WERI-Rb-1 (cell line): ENCODE data around the gene EVC2.

Experiments used
- DNase-seq: peaks from one replicate; pipeline ENCODE4 v3.0.0-alpha.2; 2020
- H3K27ac ChIP-seq: fragments of 250-450 bp; sonication (Bioruptor Pico); 2 replicates; pipeline ENCODE4 v1.5.1; 2020; ENCODE audit warnings: mild to moderate bottlenecking, moderate library complexity
- H3K27me3 ChIP-seq: fragments of 250-450 bp; sonication (Bioruptor Pico); 2 replicates; pipeline ENCODE4 v1.5.1; 2021; ENCODE audit warnings: mild to moderate bottlenecking, low read depth, moderate library complexity; ENCODE audit not compliant: insufficient read depth, severe bottlenecking
- H3K36me3 ChIP-seq: fragments of 250-450 bp; sonication (Bioruptor Pico); 2 replicates; pipeline ENCODE4 v1.5.1; 2020; ENCODE audit warnings: mild to moderate bottlenecking, moderate library complexity
- H3K4me3 ChIP-seq: 2 replicates; pipeline ENCODE4 v1.5.1; 2011; ENCODE audit warnings: low read depth, mild to moderate bottlenecking, control low read depth, low read length
- H3K9me3 ChIP-seq: fragments of 250-450 bp; sonication (Bioruptor Pico); 2 replicates; pipeline ENCODE4 v1.5.1; 2021; ENCODE audit warnings: mild to moderate bottlenecking, moderate library complexity; ENCODE audit not compliant: severe bottlenecking
- TF ChIP-seq, protein P1 (sequence below): IDR thresholded peaks from 2 replicates; pipeline ENCODE4 v1.5.1; 2011; ENCODE audit warnings: low read depth, mild to moderate bottlenecking, control low read depth, inconsistent platforms, low read length

Gene EVC2

DNA sequence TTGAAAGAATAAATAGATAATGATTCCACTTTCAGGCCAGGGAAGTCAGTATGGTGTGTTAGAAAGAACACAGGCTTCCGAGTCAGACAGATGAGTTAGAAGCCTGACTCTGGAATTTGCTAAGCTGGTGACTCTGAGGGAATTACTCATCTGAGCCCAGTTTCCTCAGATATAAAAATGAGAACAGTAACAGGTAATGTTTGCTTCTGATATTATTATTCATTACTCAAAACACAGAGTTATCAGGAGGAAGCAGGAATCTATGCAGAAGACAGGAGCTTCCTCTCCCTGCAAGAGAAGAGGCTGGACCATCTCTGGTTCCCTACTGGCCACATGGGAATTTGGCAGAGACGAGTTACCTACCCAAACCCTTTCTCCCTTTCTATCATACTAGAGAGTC is 163.1 kb downstream of the EVC2 start:
- no peak for DNase-seq

DNA sequence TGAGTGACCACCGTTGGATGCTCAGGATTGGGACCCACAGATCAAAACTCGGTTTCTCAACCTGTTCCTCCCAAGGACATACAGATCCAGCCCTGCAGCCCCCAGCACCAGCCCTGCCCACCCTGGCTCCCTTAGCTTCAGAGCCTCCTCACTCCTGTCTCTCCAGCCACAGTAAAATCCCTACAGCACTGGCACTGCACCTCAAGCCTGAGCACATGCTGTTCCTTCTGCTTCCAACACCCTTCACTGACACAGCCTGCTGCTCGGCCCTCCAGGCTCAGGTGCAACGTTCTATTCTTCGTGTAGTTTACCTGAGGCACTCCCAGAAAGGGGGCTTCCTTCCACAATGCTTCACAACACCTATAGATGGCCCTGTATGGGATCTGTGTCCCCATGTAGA is 163.6 kb downstream of the EVC2 start:
- no peak overlapping the region for H3K27ac ChIP-seq
- no peaks in the 10 kb centered on the region for H3K36me3 ChIP-seq
- TF ChIP-seq, protein P1, sequence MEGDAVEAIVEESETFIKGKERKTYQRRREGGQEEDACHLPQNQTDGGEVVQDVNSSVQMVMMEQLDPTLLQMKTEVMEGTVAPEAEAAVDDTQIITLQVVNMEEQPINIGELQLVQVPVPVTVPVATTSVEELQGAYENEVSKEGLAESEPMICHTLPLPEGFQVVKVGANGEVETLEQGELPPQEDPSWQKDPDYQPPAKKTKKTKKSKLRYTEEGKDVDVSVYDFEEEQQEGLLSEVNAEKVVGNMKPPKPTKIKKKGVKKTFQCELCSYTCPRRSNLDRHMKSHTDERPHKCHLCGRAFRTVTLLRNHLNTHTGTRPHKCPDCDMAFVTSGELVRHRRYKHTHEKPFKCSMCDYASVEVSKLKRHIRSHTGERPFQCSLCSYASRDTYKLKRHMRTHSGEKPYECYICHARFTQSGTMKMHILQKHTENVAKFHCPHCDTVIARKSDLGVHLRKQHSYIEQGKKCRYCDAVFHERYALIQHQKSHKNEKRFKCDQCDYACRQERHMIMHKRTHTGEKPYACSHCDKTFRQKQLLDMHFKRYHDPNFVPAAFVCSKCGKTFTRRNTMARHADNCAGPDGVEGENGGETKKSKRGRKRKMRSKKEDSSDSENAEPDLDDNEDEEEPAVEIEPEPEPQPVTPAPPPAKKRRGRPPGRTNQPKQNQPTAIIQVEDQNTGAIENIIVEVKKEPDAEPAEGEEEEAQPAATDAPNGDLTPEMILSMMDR, result no peak
- no peak overlapping the region for H3K4me3 ChIP-seq
- no peaks in the 10 kb centered on the region for H3K9me3 ChIP-seq
- DNase-seq, result no peak
- H3K27me3 ChIP-seq, result no peaks in the 10 kb centered on the region

More for the DNA sequence above, 163.1 kb downstream of the EVC2 start:
- Histone ChIP-seq H3K27me3 (no peaks in the 10 kb centered on the region), H3K4me3 (no peak overlapping the region), H3K9me3 (no peaks in the 10 kb centered on the region), H3K36me3 (no peaks in the 10 kb centered on the region), H3K27ac (no peak overlapping the region)
- TF ChIP-seq, protein P1, result no peak

DNA sequence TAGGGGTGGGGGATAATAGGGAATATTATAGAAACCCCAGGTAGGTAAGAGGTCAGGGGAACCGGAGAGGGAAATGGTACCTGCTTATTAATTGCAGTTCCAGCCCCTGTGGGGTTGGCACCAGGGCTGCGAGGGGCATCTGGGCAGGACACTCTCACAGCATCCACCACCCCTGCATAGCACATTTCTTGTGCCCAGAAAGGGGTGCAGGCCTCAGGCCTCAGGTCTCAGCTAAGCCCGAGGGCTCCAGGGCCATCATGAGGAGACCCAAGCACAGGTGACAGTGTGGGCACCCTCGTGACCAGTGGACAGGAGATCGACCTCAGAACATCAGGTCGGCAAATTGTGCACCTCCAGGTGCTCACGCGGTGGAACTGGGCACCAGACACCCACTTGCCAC is 164.7 kb downstream of the EVC2 start:
- TF ChIP-seq, protein P1, result no peak
- no peak for DNase-seq
- no peaks in the 10 kb centered on the region for H3K36me3 ChIP-seq

DNA sequence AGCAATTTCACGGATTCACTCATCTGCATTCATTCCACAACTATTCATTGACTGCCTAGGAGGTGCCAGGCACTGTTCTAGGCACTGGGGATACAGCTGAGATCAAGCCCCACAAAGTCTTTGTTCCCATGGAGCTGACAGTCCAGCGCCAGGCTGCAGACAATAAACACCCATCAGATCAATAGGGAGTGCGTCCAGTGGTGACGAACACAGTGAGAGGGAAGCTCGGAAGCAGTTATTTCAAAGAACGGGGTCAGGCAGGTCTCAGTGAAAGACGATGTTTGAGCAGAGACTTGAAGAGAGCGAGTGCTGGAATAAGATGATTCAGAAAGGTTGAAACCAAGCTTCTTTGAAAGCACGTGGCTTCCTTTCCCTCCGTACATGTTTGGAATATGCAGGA is 167.2 kb downstream of the EVC2 start:
- TF ChIP-seq, protein P1, result no peak
- Histone ChIP-seq H3K27ac (no peak overlapping the region), H3K4me3 (no peak overlapping the region), H3K9me3 (no peaks in the 10 kb centered on the region), H3K36me3 (no peaks in the 10 kb centered on the region), H3K27me3 (no peaks in the 10 kb centered on the region)
- no peak for DNase-seq

More for the DNA sequence above, 164.7 kb downstream of the EVC2 start:
- Histone ChIP-seq H3K4me3 (no peak overlapping the region), H3K27ac (no peak overlapping the region), H3K27me3 (no peaks in the 10 kb centered on the region), H3K9me3 (no peaks in the 10 kb centered on the region)

DNA sequence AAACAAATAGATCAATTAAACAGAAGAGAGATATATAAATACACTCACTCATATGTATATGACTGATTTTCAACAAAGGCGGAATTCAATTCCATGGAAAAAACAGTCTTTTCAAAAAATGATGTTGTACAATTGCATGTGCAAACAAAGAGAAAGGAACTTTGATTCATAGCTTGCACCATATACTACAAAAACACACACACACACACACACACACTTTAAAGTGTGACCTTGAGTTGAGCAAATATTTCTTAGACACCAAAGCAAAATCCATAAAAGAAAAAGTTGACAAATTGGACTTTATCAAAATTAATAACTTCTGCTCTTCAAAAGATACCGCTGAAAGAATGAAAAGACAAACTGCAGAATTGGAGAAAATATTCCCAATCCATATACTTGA is 168.8 kb downstream of the EVC2 start:
- Histone ChIP-seq H3K9me3 (peaks cover 5% of the 10 kb centered on the region), H3K27ac (no peak overlapping the region), H3K4me3 (no peak overlapping the region), H3K36me3 (no peaks in the 10 kb centered on the region), H3K27me3 (no peaks in the 10 kb centered on the region)
- DNase-seq, result no peak
- TF ChIP-seq, protein P1, result no peak

DNA sequence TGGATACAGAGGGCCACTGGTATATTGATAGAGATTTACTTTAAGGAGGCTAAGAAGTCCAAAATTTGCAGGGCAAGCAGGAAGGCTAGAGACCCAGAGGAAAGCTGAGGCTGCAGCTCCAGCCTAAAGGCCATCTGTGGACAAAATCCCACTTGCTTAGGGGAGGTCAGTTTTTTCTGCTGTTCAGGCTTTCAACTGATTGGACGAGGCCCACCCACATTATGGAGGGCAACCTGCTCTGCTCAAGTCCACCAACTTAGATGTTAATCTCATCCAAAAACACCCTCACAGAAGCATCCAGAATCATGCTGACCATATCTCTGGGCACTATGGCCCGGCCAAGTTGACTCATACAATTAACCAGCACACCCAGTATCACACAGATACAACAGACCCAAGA is 176.3 kb downstream of the EVC2 start:
- Histone ChIP-seq H3K27me3 (no peaks in the 10 kb centered on the region), H3K36me3 (no peaks in the 10 kb centered on the region), H3K4me3 (no peak overlapping the region), H3K27ac (no peak overlapping the region), H3K9me3 (peaks cover 5% of the 10 kb centered on the region)
- DNase-seq, result no peak
- TF ChIP-seq, protein P1, result no peak
